GM12878 (cell line): ENCODE data around the gene RIT2. TPM values are rescaled to one million over a fixed set of nuclear protein-coding genes. Genes with fewer than 3 reads are reported as not detected.

Experiments
- ATAC-seq: fragments of 200-7000 bp; cut with Tn5 transposase; 3 replicates; pipeline ENCODE4 v1.9.1; 2020; ENCODE audit warnings: mild to moderate bottlenecking, moderate library complexity
- BruUV-seq: library from RNA; stranded (reverse); fragments of 400-500 nt; replicated peaks from 2 replicates; lab custom pipeline; 2021; lab: Mats Ljungman, UMichigan
- CTCF ChIA-PET: fragments of 300-600 bp; sonication (Branson Sonifier 250); formaldehyde crosslinking; extraction: SDS; loops from one replicate; lab custom pipeline; 2021; ENCODE audit warnings: inconsistent platforms; lab: Yijun Ruan, JAX
- POLR2A ChIA-PET: fragments of 350-600 bp; formaldehyde crosslinking; extraction: SDS; loops from one replicate; lab custom pipeline; 2021; ENCODE audit warnings: inconsistent platforms; lab: Charles Lee
- RAD21 ChIA-PET: fragments of 300-600 bp; sonication (Branson Sonifier 250); formaldehyde crosslinking; loops from one replicate; lab custom pipeline; 2023; ENCODE audit warnings: antibody characterized with exemption; ENCODE audit not compliant: unreplicated experiment; lab: Charles Lee
- SMC1A ChIA-PET: fragments of 300-600 bp; sonication (Branson Sonifier 250); formaldehyde crosslinking; loops from one replicate; lab custom pipeline; 2023; ENCODE audit not compliant: unreplicated experiment, uncharacterized antibody; lab: Charles Lee
- DNase-seq: peaks from one replicate; pipeline ENCODE4 v3.0.0-alpha.2; 2011; ENCODE audit warnings: low read depth, low spot score
- FAIRE-seq: peaks from 3 replicates; lab custom pipeline; 2011; peaks lifted over from hg19 to GRCh38; lab: Jason Lieb, UNC
- H2AFZ ChIP-seq: 2 replicates; pipeline ENCODE4 v1.6.0; 2011; ENCODE audit warnings: low read depth, low read length, control low read depth; ENCODE audit not compliant: control insufficient read depth
- H3K27ac ChIP-seq: 2 replicates; pipeline ENCODE4 v1.5.1; 2011; ENCODE audit warnings: control low read depth; ENCODE audit not compliant: control insufficient read depth, insufficient read depth
- H3K27me3 ChIP-seq, 2 experiments: replicated peaks in 1 of 2; 2 replicates each; pipeline versions ENCODE4 v1.6.0 to v1.6.1; 2011; ENCODE audit warnings: low read length in 1 of 2; ENCODE audit not compliant: control insufficient read depth in 2 of 2, insufficient read depth in 2 of 2
- H3K36me3 ChIP-seq, 2 experiments: 2 replicates each; pipeline ENCODE4 v1.5.1; 2011; ENCODE audit warnings: low read length in 1 of 2; ENCODE audit not compliant: control insufficient read depth in 2 of 2, insufficient read depth in 2 of 2
- H3K4me1 ChIP-seq: 2 replicates; pipeline ENCODE4 v1.6.1; 2011; ENCODE audit warnings: mild to moderate bottlenecking, low read length, moderate library complexity, mixed read lengths; ENCODE audit not compliant: control insufficient read depth, insufficient read depth
- H3K4me2 ChIP-seq: 2 replicates; pipeline ENCODE4 v1.6.0; 2011; ENCODE audit warnings: control low read depth; ENCODE audit not compliant: control insufficient read depth, insufficient read depth
- H3K4me3 ChIP-seq: fragments of 200-600 bp; sonication (generic); 2 replicates; pipeline ENCODE4 v1.5.1; 2016
- H3K79me2 ChIP-seq: 2 replicates; pipeline ENCODE4 v1.6.0; 2011; ENCODE audit warnings: low read length; ENCODE audit not compliant: control insufficient read depth, insufficient read depth
- H3K9ac ChIP-seq: 2 replicates; pipeline ENCODE4 v1.8.0; 2011; ENCODE audit warnings: low read length, control low read depth, mixed read lengths; ENCODE audit not compliant: control insufficient read depth, insufficient read depth
- H3K9me3 ChIP-seq: replicated peaks from 3 replicates; pipeline ENCODE4 v1.5.1; 2011; ENCODE audit warnings: mild to moderate bottlenecking, low read length; ENCODE audit not compliant: control insufficient read depth, insufficient read depth
- H4K20me1 ChIP-seq: 2 replicates; pipeline ENCODE4 v1.6.0; 2011; ENCODE audit not compliant: control insufficient read depth, insufficient read depth
- EED ChIP-seq: sonication (generic); IDR thresholded peaks from 2 replicates; pipeline ENCODE4 v1.6.1; 2016; ENCODE audit warnings: antibody characterized with exemption, low read depth
- GATAD2B ChIP-seq: fragments of 450-650 bp; conservative IDR thresholded peaks from 2 replicates; pipeline ENCODE4 v1.6.1; 2017; ENCODE audit warnings: low read depth, mild to moderate bottlenecking, moderate library complexity
- MEF2A ChIP-seq: IDR thresholded peaks from 2 replicates; pipeline ENCODE4 v1.6.1; 2011; ENCODE audit warnings: low read depth, mild to moderate bottlenecking, low read length, moderate library complexity; ENCODE audit not compliant: insufficient read depth
- MTA3 ChIP-seq: IDR thresholded peaks from 2 replicates; pipeline ENCODE4 v1.6.1; 2012; ENCODE audit warnings: low read length, inconsistent platforms, borderline replicate concordance
- NRF1 ChIP-seq: conservative IDR thresholded peaks from 2 replicates; pipeline ENCODE4 v1.6.1; 2011; ENCODE audit warnings: mild to moderate bottlenecking, low read depth, low read length, improper control_type of control experiment
- PAX5 ChIP-seq: IDR thresholded peaks from 2 replicates; pipeline ENCODE4 v1.6.1; 2011; ENCODE audit warnings: low read depth, low read length, borderline replicate concordance
- REST ChIP-seq: IDR thresholded peaks from 2 replicates; pipeline ENCODE4 v1.6.1; 2012; ENCODE audit warnings: mild to moderate bottlenecking, low read depth, low read length
- WRNIP1 ChIP-seq: IDR thresholded peaks from 2 replicates; pipeline ENCODE4 v1.6.1; 2011; ENCODE audit warnings: low read depth, low read length, improper control_type of control experiment, borderline replicate concordance
- ZBTB4 ChIP-seq: fragments of 450-650 bp; formaldehyde crosslinking; IDR thresholded peaks from 2 replicates; pipeline ENCODE4 v1.4.0; 2022; ENCODE audit warnings: mild to moderate bottlenecking, moderate library complexity
- ZNF384 ChIP-seq: IDR thresholded peaks from 2 replicates; pipeline ENCODE4 v1.6.1; 2012; ENCODE audit warnings: low read depth, mild to moderate bottlenecking, low read length, improper control_type of control experiment, borderline replicate concordance
- WGBS: methylation state at CpG from one replicate; pipeline ENCODE4 v1.1.6; 2016; ENCODE audit warnings: low lambda C conversion rate; ENCODE audit not compliant: insufficient replicate concordance, insufficient coverage; ENCODE audit errors: missing lambda C conversion rate; 5-methylcytosine and 5-hydroxymethylcytosine counted together
- in situ Hi-C: fragments of 300-500 bp; cut with MboI; formaldehyde crosslinking; loops from 9 replicates; pipeline ENCODE4 v1.14.3; 2018; ENCODE audit warnings: mixed read lengths
- intact Hi-C: fragments of 100-400 bp; cut with micrococcal nuclease; formaldehyde crosslinking; loops from one replicate; pipeline ENCODE4 v1.14.2; 2022; ENCODE audit not compliant: unreplicated experiment
- polyA plus RNA-seq, 11 experiments: library from polyadenylated mRNA; depleted of rRNA in 4 of 11; unstranded in 6 of 11; stranded (reverse) in 5 of 11; fragments of >200 nt; fragmentation: Nextera tagmentation in 4 of 11; fragmentation: Illumina TruSeq in 1 of 11; extraction: Ambion mirVana in 4 of 11; extraction: Trizol in 1 of 11; gene quantifications; 1 replicate in 1 of 11; 2 replicates in 10 of 11; pipeline versions ENCODE4 v1.2.1 to v1.2.3, GENCODE V29; 2011 to 2016; ENCODE audit warnings: inconsistent platforms in 2 of 11, missing spikeins in 2 of 11, low read depth in 1 of 11
- total RNA-seq, 4 experiments: library from RNA; depleted of rRNA in 3 of 4; stranded (reverse); fragments of >200 nt in 3 of 4; fragmentation: Illumina TruSeq in 1 of 4; extraction: Trizol in 1 of 4; gene quantifications; 2 replicates each; pipeline versions ENCODE4 v1.2.1 to v1.2.3, GENCODE V29; 2013 to 2021

Gene RIT2
- total and polyA plus RNA-seq, 10 of the 15 experiments (the other 5 are each of a cell fraction or from before 2014, with no cell fraction given) = not detected

DNA sequence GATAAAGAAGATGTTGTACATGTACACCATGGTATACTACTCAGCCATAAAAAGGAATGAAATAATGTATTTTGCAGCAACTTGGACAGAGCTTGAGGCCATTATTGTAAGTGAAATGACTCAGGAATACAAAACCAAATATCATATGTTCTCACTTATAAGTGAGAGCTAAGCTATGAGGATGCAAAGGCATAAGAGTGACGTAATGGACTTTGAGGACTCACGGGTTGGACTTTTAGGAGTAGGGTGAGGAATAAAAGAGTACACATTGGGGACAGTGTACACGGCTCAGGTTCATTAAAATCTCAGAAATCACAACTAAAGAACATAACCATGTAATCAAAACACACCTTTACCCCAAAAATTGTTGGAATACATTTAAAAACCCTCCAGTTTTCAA lies 206.4 kb downstream of the RIT2 start:
- ChIA-PET POLR2A (no interaction called here), SMC1A (no interaction called here), RAD21 (no interaction called here), CTCF (interaction anchor here (1.5 kb wide), 1 partner anchor 9 kb away, joined by 3 read pairs; no protein-coding TSS in a partner anchor)
- Histone ChIP-seq H3K9me3 (no peaks in the 10 kb centered on the region), H3K9ac (no peak overlapping the region), H3K4me2 (no peak overlapping the region), H3K27me3 (no peaks in the 10 kb centered on the region), H3K36me3 (no peaks in the 10 kb centered on the region), H2AFZ (no peak overlapping the region), H3K27ac (no peak overlapping the region), H3K4me3 (no peak overlapping the region), H3K4me1 (no peaks in the 10 kb centered on the region), H3K79me2 (no peaks in the 10 kb centered on the region), H4K20me1 (no peaks in the 10 kb centered on the region)
- WGBS = 2% methylated on average over 3 of the region's 3 CpGs
- in situ Hi-C loops (no loop called here), intact Hi-C loops (no loop called here)
- DNase-seq = no peak
- TF ChIP-seq GATAD2B = no peak
- TF ChIP-seq PAX5 = no peak
- TF ChIP-seq EED = no peak
- no peak for TF ChIP-seq MEF2A
- no peak for FAIRE-seq
- no TSS peak for BruUV-seq
- ATAC-seq = no peak

GRCh38 chr18:42906761-42907160 lies 208.7 kb downstream of the RIT2 start:
- POLR2A ChIA-PET = no interaction called here
- RAD21 ChIA-PET = no interaction called here
- Histone ChIP-seq H3K4me3 (no peak overlapping the region), H2AFZ (no peak overlapping the region), H3K9ac (no peak overlapping the region), H3K9me3 (no peaks in the 10 kb centered on the region), H3K36me3 (no peaks in the 10 kb centered on the region), H3K4me1 (no peaks in the 10 kb centered on the region), H3K27me3 (no peaks in the 10 kb centered on the region), H3K27ac (no peak overlapping the region), H3K79me2 (no peaks in the 10 kb centered on the region), H4K20me1 (no peaks in the 10 kb centered on the region), H3K4me2 (no peak overlapping the region)
- intact Hi-C loops = no loop called here
- ATAC-seq = no peak
- no TSS peak for BruUV-seq
- SMC1A ChIA-PET = no interaction called here
- WGBS = 0% methylated on average over 1 of the region's 1 CpG
- no peak for FAIRE-seq
- DNase-seq = no peak
- CTCF ChIA-PET = no interaction called here
- in situ Hi-C loops = no loop called here
- TF ChIP-seq WRNIP1 (no peak), MTA3 (no peak), ZBTB4 (no peak), ZNF384 (no peak), REST (no peak), NRF1 (no peak)
